HepG2 (cell line): ENCODE measurements around the gene COQ3. TPM values are rescaled to one million over a fixed set of nuclear protein-coding genes. Genes with fewer than 3 reads are reported as not detected.
A peak's percentile ranks its signal among the peaks of the same experiment; 100 is the strongest.

Experiments used
- ARID2 ChIP-seq: sonication (generic); formaldehyde crosslinking; IDR thresholded peaks from 2 replicates; pipeline ENCODE4 v1.8.1; 2022; ENCODE audit warnings: mild to moderate bottlenecking, missing genetic modification reagents, borderline replicate concordance
- ETV6 ChIP-seq: sonication (generic); formaldehyde crosslinking; conservative IDR thresholded peaks from 2 replicates; pipeline ENCODE4 v1.4.0; 2020; ENCODE audit warnings: missing genetic modification reagents
- GATA4 ChIP-seq: sonication (generic); IDR thresholded peaks from 2 replicates; pipeline ENCODE4 v1.6.1; 2016; ENCODE audit warnings: antibody characterized with exemption, low read depth, borderline replicate concordance
- GATAD1 ChIP-seq: IDR thresholded peaks from 2 replicates; pipeline ENCODE4 v1.6.1; 2016; ENCODE audit warnings: missing genetic modification reagents, missing compliant biosample characterization
- GATAD2A ChIP-seq: IDR thresholded peaks from 2 replicates; pipeline ENCODE4 v1.6.1; 2016
- HMG20A ChIP-seq: IDR thresholded peaks from 2 replicates; pipeline ENCODE4 v1.6.1; 2016; ENCODE audit warnings: borderline replicate concordance
- MAFG ChIP-seq: sonication (generic); formaldehyde crosslinking; IDR thresholded peaks from 2 replicates; pipeline ENCODE4 v1.5.1; 2020; ENCODE audit warnings: mild to moderate bottlenecking, missing genetic modification reagents
- SRSF4 ChIP-seq: fragments of 200-400 bp; formaldehyde crosslinking; IDR thresholded peaks from one replicate; pipeline ENCODE4 v1.6.1; 2018; ENCODE audit warnings: mild to moderate bottlenecking, low read depth, low read length, moderate library complexity; ENCODE audit not compliant: poor library complexity, severe bottlenecking
- TBP ChIP-seq: sonication (generic); formaldehyde crosslinking; IDR thresholded peaks from 2 replicates; pipeline ENCODE4 v1.5.0; 2020; ENCODE audit warnings: missing genetic modification reagents
- ZMYM4 ChIP-seq: sonication (generic); formaldehyde crosslinking; IDR thresholded peaks from 2 replicates; pipeline ENCODE4 v1.8.1; 2023; ENCODE audit warnings: mild to moderate bottlenecking, missing genetic modification reagents
- ZNF34 ChIP-seq: sonication (generic); formaldehyde crosslinking; IDR thresholded peaks from 2 replicates; pipeline ENCODE4 v1.4.0; 2020; ENCODE audit warnings: mild to moderate bottlenecking, missing genetic modification reagents, borderline replicate concordance
- polyA plus RNA-seq, 8 experiments: library from polyadenylated mRNA; depleted of rRNA in 3 of 8; stranded (reverse) in 7 of 8; unstranded in 1 of 8; fragments of >200 nt; fragmentation: Illumina TruSeq in 4 of 8; extraction: Trizol in 4 of 8; gene quantifications; 2 replicates each; pipeline versions ENCODE4 v1.2.1 to v1.2.3, GENCODE V29; 2011 to 2016; ENCODE audit warnings: low read depth in 4 of 8, missing spikeins in 1 of 8, mixed read lengths in 1 of 8; ENCODE audit not compliant: insufficient read depth in 1 of 8
- total RNA-seq, 5 experiments: library from RNA; depleted of rRNA; stranded (reverse); fragments of >200 nt; fragmentation: Illumina TruSeq; extraction: Trizol; gene quantifications; 2 replicates each; pipeline ENCODE4 v1.2.3, GENCODE V29; 2016; ENCODE audit warnings: low read depth in 1 of 5
- TF ChIP-seq, protein P1 (sequence below): sonication (generic); formaldehyde crosslinking; IDR thresholded peaks from 2 replicates; pipeline ENCODE4 v1.9.0; 2021; ENCODE audit warnings: mild to moderate bottlenecking, missing genetic modification reagents
- TF ChIP-seq, protein P2 (sequence below): sonication (generic); formaldehyde crosslinking; IDR thresholded peaks from 2 replicates; pipeline ENCODE4 v1.9.0; 2021; ENCODE audit warnings: missing genetic modification reagents, borderline replicate concordance
- TF ChIP-seq, protein P3 (sequence below): sonication (generic); formaldehyde crosslinking; IDR thresholded peaks from 2 replicates; pipeline ENCODE4 v1.4.0; 2020; ENCODE audit warnings: missing genetic modification reagents, borderline replicate concordance
- TF ChIP-seq, protein P4 (sequence below): sonication (generic); formaldehyde crosslinking; IDR thresholded peaks from 2 replicates; pipeline ENCODE4 v1.4.0; 2020; ENCODE audit warnings: missing genetic modification reagents

COQ3 gene
- total and polyA plus RNA-seq, 2 of the 13 experiments (the other 11 are each of a cell fraction or from before 2014, with no cell fraction given): 5.3 to 20.5 TPM

DNA sequence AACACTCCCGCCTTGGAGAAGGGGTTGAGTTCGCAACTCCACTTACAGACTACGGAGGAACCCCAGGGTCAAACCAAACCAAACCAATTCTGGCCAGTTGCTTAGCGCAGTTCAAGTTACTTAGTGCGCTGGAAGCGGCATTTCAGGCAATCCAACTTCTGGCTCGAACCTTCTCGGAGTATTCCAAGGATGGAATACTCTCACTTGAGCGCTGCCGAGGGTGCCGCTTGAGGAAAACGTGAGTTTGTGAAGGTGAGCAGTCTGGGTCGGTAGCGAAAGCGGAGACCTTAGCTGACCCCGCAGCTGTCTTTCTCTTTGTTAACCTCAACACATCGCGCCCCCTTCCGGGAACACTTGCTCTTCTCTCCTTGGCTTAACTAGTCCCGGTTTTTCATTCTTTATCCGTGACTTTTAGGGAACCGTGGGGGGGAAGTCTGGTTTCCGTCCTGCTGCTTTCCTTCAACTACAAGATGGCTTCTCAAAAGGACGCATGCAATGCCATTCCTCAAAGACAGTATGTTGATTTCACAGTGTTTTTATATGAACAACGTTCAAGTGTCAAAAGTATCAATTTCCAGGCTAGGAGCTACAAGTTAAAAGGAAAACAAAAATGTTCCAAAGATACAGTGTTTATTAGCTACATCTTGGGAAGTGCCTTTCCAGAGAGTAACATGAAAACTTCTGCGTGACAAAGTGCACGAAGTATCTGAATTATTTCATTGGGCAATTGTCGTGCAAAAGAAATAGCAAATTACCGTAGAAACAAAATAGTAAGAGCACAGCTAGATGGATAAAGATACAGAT lies 31.9 kb upstream of the COQ3 start (continued):
- TF ChIP-seq, protein P1, sequence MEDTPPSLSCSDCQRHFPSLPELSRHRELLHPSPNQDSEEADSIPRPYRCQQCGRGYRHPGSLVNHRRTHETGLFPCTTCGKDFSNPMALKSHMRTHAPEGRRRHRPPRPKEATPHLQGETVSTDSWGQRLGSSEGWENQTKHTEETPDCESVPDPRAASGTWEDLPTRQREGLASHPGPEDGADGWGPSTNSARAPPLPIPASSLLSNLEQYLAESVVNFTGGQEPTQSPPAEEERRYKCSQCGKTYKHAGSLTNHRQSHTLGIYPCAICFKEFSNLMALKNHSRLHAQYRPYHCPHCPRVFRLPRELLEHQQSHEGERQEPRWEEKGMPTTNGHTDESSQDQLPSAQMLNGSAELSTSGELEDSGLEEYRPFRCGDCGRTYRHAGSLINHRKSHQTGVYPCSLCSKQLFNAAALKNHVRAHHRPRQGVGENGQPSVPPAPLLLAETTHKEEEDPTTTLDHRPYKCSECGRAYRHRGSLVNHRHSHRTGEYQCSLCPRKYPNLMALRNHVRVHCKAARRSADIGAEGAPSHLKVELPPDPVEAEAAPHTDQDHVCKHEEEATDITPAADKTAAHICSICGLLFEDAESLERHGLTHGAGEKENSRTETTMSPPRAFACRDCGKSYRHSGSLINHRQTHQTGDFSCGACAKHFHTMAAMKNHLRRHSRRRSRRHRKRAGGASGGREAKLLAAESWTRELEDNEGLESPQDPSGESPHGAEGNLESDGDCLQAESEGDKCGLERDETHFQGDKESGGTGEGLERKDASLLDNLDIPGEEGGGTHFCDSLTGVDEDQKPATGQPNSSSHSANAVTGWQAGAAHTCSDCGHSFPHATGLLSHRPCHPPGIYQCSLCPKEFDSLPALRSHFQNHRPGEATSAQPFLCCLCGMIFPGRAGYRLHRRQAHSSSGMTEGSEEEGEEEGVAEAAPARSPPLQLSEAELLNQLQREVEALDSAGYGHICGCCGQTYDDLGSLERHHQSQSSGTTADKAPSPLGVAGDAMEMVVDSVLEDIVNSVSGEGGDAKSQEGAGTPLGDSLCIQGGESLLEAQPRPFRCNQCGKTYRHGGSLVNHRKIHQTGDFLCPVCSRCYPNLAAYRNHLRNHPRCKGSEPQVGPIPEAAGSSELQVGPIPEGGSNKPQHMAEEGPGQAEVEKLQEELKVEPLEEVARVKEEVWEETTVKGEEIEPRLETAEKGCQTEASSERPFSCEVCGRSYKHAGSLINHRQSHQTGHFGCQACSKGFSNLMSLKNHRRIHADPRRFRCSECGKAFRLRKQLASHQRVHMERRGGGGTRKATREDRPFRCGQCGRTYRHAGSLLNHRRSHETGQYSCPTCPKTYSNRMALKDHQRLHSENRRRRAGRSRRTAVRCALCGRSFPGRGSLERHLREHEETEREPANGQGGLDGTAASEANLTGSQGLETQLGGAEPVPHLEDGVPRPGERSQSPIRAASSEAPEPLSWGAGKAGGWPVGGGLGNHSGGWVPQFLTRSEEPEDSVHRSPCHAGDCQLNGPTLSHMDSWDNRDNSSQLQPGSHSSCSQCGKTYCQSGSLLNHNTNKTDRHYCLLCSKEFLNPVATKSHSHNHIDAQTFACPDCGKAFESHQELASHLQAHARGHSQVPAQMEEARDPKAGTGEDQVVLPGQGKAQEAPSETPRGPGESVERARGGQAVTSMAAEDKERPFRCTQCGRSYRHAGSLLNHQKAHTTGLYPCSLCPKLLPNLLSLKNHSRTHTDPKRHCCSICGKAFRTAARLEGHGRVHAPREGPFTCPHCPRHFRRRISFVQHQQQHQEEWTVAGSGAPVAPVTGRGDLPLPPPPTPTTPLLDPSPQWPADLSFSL (CRISPR knock-in tag): no peak
- TF ChIP-seq, protein P2, sequence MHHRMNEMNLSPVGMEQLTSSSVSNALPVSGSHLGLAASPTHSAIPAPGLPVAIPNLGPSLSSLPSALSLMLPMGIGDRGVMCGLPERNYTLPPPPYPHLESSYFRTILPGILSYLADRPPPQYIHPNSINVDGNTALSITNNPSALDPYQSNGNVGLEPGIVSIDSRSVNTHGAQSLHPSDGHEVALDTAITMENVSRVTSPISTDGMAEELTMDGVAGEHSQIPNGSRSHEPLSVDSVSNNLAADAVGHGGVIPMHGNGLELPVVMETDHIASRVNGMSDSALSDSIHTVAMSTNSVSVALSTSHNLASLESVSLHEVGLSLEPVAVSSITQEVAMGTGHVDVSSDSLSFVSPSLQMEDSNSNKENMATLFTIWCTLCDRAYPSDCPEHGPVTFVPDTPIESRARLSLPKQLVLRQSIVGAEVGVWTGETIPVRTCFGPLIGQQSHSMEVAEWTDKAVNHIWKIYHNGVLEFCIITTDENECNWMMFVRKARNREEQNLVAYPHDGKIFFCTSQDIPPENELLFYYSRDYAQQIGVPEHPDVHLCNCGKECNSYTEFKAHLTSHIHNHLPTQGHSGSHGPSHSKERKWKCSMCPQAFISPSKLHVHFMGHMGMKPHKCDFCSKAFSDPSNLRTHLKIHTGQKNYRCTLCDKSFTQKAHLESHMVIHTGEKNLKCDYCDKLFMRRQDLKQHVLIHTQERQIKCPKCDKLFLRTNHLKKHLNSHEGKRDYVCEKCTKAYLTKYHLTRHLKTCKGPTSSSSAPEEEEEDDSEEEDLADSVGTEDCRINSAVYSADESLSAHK (CRISPR knock-in tag): no peak
- TF ChIP-seq, protein P3, sequence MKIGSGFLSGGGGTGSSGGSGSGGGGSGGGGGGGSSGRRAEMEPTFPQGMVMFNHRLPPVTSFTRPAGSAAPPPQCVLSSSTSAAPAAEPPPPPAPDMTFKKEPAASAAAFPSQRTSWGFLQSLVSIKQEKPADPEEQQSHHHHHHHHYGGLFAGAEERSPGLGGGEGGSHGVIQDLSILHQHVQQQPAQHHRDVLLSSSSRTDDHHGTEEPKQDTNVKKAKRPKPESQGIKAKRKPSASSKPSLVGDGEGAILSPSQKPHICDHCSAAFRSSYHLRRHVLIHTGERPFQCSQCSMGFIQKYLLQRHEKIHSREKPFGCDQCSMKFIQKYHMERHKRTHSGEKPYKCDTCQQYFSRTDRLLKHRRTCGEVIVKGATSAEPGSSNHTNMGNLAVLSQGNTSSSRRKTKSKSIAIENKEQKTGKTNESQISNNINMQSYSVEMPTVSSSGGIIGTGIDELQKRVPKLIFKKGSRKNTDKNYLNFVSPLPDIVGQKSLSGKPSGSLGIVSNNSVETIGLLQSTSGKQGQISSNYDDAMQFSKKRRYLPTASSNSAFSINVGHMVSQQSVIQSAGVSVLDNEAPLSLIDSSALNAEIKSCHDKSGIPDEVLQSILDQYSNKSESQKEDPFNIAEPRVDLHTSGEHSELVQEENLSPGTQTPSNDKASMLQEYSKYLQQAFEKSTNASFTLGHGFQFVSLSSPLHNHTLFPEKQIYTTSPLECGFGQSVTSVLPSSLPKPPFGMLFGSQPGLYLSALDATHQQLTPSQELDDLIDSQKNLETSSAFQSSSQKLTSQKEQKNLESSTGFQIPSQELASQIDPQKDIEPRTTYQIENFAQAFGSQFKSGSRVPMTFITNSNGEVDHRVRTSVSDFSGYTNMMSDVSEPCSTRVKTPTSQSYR (CRISPR knock-in tag): no peak
- TF ChIP-seq GATAD2A (CRISPR knock-in tag): peak; percentile 53
- peak; percentile 48; the same call in 1 of the 2 replicates for TF ChIP-seq ZMYM4 (CRISPR knock-in tag)
- no peak for TF ChIP-seq GATA4
- TF ChIP-seq SRSF4: no peak
- peak; percentile 71 for TF ChIP-seq GATAD1 (CRISPR knock-in tag)
- TF ChIP-seq ARID2 (CRISPR knock-in tag): no peak
- no peak for TF ChIP-seq ETV6 (CRISPR knock-in tag)
- TF ChIP-seq, protein P4, sequence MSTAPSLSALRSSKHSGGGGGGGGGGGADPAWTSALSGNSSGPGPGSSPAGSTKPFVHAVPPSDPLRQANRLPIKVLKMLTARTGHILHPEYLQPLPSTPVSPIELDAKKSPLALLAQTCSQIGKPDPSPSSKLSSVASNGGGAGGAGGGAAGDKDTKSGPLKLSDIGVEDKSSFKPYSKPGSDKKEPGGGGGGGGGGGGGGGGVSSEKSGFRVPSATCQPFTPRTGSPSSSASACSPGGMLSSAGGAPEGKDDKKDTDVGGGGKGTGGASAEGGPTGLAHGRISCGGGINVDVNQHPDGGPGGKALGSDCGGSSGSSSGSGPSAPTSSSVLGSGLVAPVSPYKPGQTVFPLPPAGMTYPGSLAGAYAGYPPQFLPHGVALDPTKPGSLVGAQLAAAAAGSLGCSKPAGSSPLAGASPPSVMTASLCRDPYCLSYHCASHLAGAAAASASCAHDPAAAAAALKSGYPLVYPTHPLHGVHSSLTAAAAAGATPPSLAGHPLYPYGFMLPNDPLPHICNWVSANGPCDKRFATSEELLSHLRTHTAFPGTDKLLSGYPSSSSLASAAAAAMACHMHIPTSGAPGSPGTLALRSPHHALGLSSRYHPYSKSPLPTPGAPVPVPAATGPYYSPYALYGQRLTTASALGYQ (CRISPR knock-in tag): no peak
- TF ChIP-seq TBP (CRISPR knock-in tag): no peak
- no peak for TF ChIP-seq MAFG
- peak; percentile 48; the same call in 1 of the 2 replicates for TF ChIP-seq ZNF34 (CRISPR knock-in tag)
- TF ChIP-seq HMG20A: 0 out of 2 replicates have a peak, but pooled peaks have one; percentile 28
